Stomach (tissue), 9 donors: Measurements from ENCODE around the gene TAS2R41. TPM values are rescaled to one million over a fixed set of nuclear protein-coding genes. Genes with fewer than 3 reads are reported as not detected.

Experiments used
- DNase-seq, 2 donors: peaks; one replicate each; pipeline versions ENCODE4 v3.0.0 to v3.0.0-alpha.2; 2013 to 2019
- H3K27ac ChIP-seq, 5 donors: fragments of 200-600 bp in 4 of 5; sonication (generic) in 4 of 5; one replicate each; pipeline ENCODE4 v1.5.1; 2013 to 2019; ENCODE audit warnings: mild to moderate bottlenecking in 1 of 5, moderate library complexity in 1 of 5
- H3K27me3 ChIP-seq, 3 donors: fragments of 200-600 bp; sonication (generic); one replicate each; pipeline ENCODE4 v1.5.1; 2017 to 2019; ENCODE audit warnings: mixed run types in 1 of 3
- H3K36me3 ChIP-seq, 4 donors: fragments of 200-600 bp; sonication (generic); 1 replicate in 3 of 4; 2 replicates in 1 of 4; pipeline ENCODE4 v1.5.1; 2016 to 2019
- H3K4me1 ChIP-seq, 4 donors: fragments of 200-600 bp; sonication (generic); one replicate each; pipeline ENCODE4 v1.5.1; 2016 to 2019
- H3K4me3 ChIP-seq, 4 donors: fragments of 200-600 bp; sonication (generic) in 3 of 4; one replicate each; pipeline ENCODE4 v1.5.1; 2016 to 2019; ENCODE audit warnings: mild to moderate bottlenecking in 1 of 4
- H3K9me3 ChIP-seq, 4 donors: fragments of 200-600 bp; sonication (generic); one replicate each; pipeline ENCODE4 v1.5.1; 2016 to 2019
- EP300 ChIP-seq: sonication (generic); formaldehyde crosslinking; IDR thresholded peaks from one replicate; pipeline ENCODE4 v1.6.1; 2017; ENCODE audit warnings: antibody characterized with exemption
- POLR2A ChIP-seq, 4 donors: fragments of 450-650 bp; IDR thresholded peaks; one replicate each; pipeline ENCODE4 v1.6.1; 2016; ENCODE audit warnings: antibody characterized with exemption in 4 of 4, control low read depth in 2 of 4, mild to moderate bottlenecking in 1 of 4, moderate library complexity in 1 of 4
- POLR2AphosphoS5 ChIP-seq, 3 donors: sonication (generic); formaldehyde crosslinking; IDR thresholded peaks; one replicate each; pipeline ENCODE4 v1.6.1; 2016; ENCODE audit warnings: antibody characterized with exemption in 3 of 3
- WGBS, 5 donors: extraction: QIAGEN DNeasy Blood & Tissue Kit in 3 of 5; methylation state at CpG; one replicate each; pipeline versions ENCODE4 v1.1.5 to v1.1.7; 2013 to 2018; 5-methylcytosine and 5-hydroxymethylcytosine counted together
- intact Hi-C: fragments of 100-400 bp; cut with DNase I; formaldehyde crosslinking; loops from one replicate; pipeline ENCODE4 v1.15.1; 2023; ENCODE audit warnings: low total_unique reads
- polyA plus RNA-seq, 3 donors: library from polyadenylated mRNA; stranded (reverse); fragments of 200-250 nt; gene quantifications; one replicate each; pipeline ENCODE4 v1.2.3, GENCODE V29; 2013
- total RNA-seq, 5 donors: library from RNA; depleted of rRNA; stranded (reverse); fragments of >200 nt; gene quantifications; one replicate each; pipeline versions ENCODE4 v1.1.0 to v1.2.3, GENCODE V29; 2014 to 2016
- TF ChIP-seq, protein P1 (sequence below), 7 experiments: fragments of 450-650 bp in 4 of 7; fragments of 200-600 bp in 3 of 7; sonication (generic) in 3 of 7; IDR thresholded peaks; one replicate each; pipeline ENCODE4 v1.5.1; 2016 to 2019; ENCODE audit warnings: antibody characterized with exemption in 7 of 7, control low read depth in 2 of 7, mild to moderate bottlenecking in 1 of 7
- donor health status: healthy with polysubstance abuse.
- donor health status: Bipolar disorder and iron deficiency.
- donor health status: healthy.

TAS2R41 gene
- total and polyA plus RNA-seq, 8 donors, result 1.5 TPM; not detected in 7

DNA sequence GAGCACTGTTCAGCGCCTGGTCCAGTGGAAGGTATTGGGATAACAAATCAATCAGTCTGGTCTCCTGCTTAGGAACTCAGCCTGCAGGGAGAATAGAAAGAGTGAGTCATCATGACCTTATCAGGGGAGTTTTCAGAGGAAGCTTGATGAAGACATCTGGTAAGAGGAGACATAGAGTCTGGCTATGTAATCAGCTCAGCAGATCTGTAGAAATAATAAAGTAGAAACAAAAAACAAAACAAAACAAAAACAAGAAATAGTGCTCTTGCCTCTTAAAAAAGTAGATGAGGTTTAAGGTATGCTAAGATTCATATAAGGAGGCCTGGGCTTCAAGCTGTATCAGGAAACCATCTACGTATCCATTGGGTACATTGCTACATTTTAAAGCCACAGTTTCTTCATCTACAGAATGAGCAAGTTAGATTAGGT is 14.4 kb downstream of the TAS2R41 start:
- intact Hi-C loops, result no loop called here

DNA sequence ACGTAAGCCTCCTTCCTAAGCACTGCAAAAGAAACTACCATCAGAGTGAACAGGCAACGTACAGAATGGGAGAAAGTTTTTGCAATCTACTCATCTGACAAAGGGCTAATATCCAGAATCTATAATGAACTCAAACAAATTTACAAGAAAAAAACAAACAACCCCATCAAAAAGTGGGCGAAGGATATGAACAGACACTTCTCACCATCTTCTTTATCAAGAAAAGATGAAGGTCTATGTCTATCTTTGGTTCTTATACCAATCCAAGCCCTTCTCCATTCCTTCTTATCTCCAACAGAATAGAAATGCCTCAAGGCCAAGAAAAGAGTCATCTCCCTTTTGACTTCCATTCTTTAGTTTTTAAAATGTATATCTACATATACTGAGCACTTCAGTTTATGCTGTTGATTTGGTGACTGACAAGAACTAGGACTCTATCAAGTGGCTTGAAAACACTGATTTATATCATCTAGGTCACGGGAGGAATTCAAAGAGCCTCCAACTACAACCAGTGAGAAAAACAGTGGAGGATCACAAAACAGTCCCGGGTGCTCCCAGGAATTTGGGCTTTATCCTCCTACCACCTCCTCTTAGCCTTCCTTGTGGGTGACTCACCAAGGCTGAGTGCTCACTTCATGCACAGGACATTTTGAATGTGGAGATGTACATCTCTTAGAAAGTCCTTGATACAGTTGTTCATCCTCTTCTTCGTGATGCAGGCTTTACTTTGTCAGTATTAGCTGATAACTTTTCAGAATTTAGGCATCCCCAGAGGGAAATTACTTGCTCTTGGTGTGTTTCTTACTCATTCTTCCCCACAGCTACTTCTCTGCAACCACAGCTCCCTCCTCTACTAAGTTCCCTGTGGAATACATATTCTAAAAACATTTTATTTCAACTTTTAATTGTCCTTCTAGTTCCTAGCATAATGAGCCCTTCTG is 15.4 kb downstream of the TAS2R41 start:
- H3K36me3 ChIP-seq, result no peaks in the 10 kb centered on the region
- no peak overlapping the region for H3K4me3 ChIP-seq
- H3K4me1 ChIP-seq, result peaks cover 0 to 5% (median 0%) of the 10 kb centered on the region in 4 donors
- intact Hi-C loops, result no loop called here
- no peak for DNase-seq
- H3K27ac ChIP-seq, result no peak overlapping the region
- TF ChIP-seq POLR2AphosphoS5 (IDR thresholded peaks at IDR 0.05), result no peak
- TF ChIP-seq POLR2A (IDR thresholded peaks at IDR 0.05), result no peak
- TF ChIP-seq, protein P1, sequence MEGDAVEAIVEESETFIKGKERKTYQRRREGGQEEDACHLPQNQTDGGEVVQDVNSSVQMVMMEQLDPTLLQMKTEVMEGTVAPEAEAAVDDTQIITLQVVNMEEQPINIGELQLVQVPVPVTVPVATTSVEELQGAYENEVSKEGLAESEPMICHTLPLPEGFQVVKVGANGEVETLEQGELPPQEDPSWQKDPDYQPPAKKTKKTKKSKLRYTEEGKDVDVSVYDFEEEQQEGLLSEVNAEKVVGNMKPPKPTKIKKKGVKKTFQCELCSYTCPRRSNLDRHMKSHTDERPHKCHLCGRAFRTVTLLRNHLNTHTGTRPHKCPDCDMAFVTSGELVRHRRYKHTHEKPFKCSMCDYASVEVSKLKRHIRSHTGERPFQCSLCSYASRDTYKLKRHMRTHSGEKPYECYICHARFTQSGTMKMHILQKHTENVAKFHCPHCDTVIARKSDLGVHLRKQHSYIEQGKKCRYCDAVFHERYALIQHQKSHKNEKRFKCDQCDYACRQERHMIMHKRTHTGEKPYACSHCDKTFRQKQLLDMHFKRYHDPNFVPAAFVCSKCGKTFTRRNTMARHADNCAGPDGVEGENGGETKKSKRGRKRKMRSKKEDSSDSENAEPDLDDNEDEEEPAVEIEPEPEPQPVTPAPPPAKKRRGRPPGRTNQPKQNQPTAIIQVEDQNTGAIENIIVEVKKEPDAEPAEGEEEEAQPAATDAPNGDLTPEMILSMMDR (IDR thresholded peaks at IDR 0.05), result no peak
- no peak for TF ChIP-seq EP300
- no peaks in the 10 kb centered on the region for H3K9me3 ChIP-seq
- no peaks in the 10 kb centered on the region for H3K27me3 ChIP-seq
- 65 to 88% (median 76%) methylated on average over 6 of the region's 6 CpGs for WGBS, 5 donors

More for the DNA sequence above, 14.4 kb downstream of the TAS2R41 start:
- peak overlapping the region in 1 of 5 donors; percentile 35 for H3K27ac ChIP-seq
- DNase-seq, result no peak
- H3K4me3 ChIP-seq, result no peak overlapping the region
- 73 to 83% (median 80%) methylated on average over 2 of the region's 2 CpGs for WGBS, 5 donors
- H3K9me3 ChIP-seq, result no peaks in the 10 kb centered on the region
- H3K4me1 ChIP-seq, result peaks cover 0 to 5% (median 2%) of the 10 kb centered on the region in 4 donors
- no peak for TF ChIP-seq POLR2AphosphoS5 (IDR thresholded peaks at IDR 0.05)
- no peak for TF ChIP-seq EP300
- no peak for TF ChIP-seq POLR2A (IDR thresholded peaks at IDR 0.05)
- TF ChIP-seq, protein P1 (IDR thresholded peaks at IDR 0.05), result no peak
- H3K36me3 ChIP-seq, result no peaks in the 10 kb centered on the region
- H3K27me3 ChIP-seq, result no peaks in the 10 kb centered on the region

DNA sequence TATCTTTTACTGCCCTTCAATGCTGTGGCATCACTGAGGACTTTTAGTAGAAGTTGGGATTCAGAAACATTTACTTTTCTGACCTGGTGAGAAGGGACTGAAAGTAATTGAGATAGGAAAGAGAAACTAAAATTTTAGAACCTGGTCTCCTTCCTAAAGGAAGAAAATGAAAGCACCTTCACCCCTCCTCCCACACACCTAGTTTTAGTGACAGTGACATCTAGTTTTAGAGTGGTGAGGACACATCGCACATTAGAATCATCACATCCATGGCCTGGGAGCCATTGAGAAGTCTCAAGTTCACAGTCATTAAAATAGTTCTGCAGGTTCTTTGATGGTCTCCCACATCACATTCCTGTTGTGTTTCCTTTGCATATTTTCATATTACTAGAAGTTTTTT is 16.1 kb downstream of the TAS2R41 start:
- Histone ChIP-seq H3K9me3 (no peaks in the 10 kb centered on the region), H3K4me1 (peaks cover 0 to 5% (median 0%) of the 10 kb centered on the region in 4 donors), H3K36me3 (no peaks in the 10 kb centered on the region), H3K27me3 (no peaks in the 10 kb centered on the region), H3K4me3 (no peak overlapping the region), H3K27ac (no peak overlapping the region)
- no peak for TF ChIP-seq POLR2AphosphoS5 (IDR thresholded peaks at IDR 0.05)
- TF ChIP-seq, protein P1 (IDR thresholded peaks at IDR 0.05), result no peak
- TF ChIP-seq EP300, result no peak
- no peak for TF ChIP-seq POLR2A (IDR thresholded peaks at IDR 0.05)
- WGBS, 5 donors, result 82 to 93% (median 92%) methylated on average over 1 of the region's 1 CpG
- DNase-seq, result no peak
- intact Hi-C loops, result no loop called here

DNA sequence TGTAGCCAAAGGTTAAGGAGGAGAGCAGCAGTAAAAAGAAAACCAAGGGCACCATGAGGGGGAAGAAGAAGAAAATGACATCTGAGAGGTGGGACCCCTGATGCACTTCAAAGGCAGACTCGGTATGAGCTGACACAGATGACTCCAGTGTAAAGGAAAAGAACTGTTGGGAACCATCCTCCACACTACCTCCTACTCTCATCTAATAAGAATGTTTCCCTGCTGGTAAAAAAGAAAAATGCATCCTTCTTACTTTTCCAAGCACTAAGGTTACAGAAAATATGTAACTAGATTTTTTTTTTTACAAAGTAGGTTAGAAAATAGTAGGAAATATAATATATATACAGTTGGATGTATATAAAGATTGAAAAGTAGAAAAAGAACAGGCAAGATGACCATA is 16.9 kb downstream of the TAS2R41 start:
- H3K27me3 ChIP-seq, result no peaks in the 10 kb centered on the region
- H3K4me3 ChIP-seq, result no peak overlapping the region
- 60 to 78% (median 67%) methylated on average over 1 of the region's 1 CpG for WGBS, 5 donors
- no peaks in the 10 kb centered on the region for H3K9me3 ChIP-seq
- no peak overlapping the region for H3K27ac ChIP-seq
- no peak for TF ChIP-seq POLR2AphosphoS5 (IDR thresholded peaks at IDR 0.05)
- no peak for TF ChIP-seq POLR2A (IDR thresholded peaks at IDR 0.05)
- TF ChIP-seq EP300, result no peak
- TF ChIP-seq, protein P1 (IDR thresholded peaks at IDR 0.05), result no peak
- no peak for DNase-seq
- peaks cover 0 to 5% (median 0%) of the 10 kb centered on the region in 4 donors for H3K4me1 ChIP-seq
- intact Hi-C loops, result no loop called here
- no peaks in the 10 kb centered on the region for H3K36me3 ChIP-seq
